Naive thymus-derived CD4-positive, alpha-beta T cell (primary cell): ENCODE measurements around the gene HMGB2. TPM values are rescaled to one million over a fixed set of nuclear protein-coding genes. Genes with fewer than 3 reads are reported as not detected.
A peak's percentile ranks its signal among the peaks of the same experiment; 100 is the strongest.

Experiments
- ATAC-seq: fragments of 150-1000 bp; cut with Tn5 transposase; 2 replicates; pipeline ENCODE4 v1.10.0; 2021; ENCODE audit warnings: mild to moderate bottlenecking, moderate library complexity
- CTCF ChIA-PET: fragments of 350-600 bp; sonication (Branson Sonifier 250); formaldehyde crosslinking; loops from one replicate; lab custom pipeline; 2021; ENCODE audit warnings: antibody characterized with exemption; lab: Charles Lee
- POLR2A ChIA-PET: fragments of 350-600 bp; sonication (Branson Sonifier 250); formaldehyde crosslinking; loops from one replicate; lab custom pipeline; 2021; ENCODE audit warnings: antibody characterized with exemption, inconsistent platforms; lab: Charles Lee
- DNase-seq, 9 donors: peaks; one replicate each; pipeline versions ENCODE4 v3.0.0 to v3.0.0-alpha.2; 2020 to 2022; ENCODE audit warnings: mixed read lengths in 1 of 9
- H3K27ac ChIP-seq: one replicate; pipeline ENCODE4 v1.7.0; 2013; ENCODE audit warnings: mild to moderate bottlenecking, low read depth, low read length, moderate library complexity
- H3K27me3 ChIP-seq, 2 donors: one replicate each; pipeline ENCODE4 v1.7.0; 2013; ENCODE audit warnings: low read length in 2 of 2, mild to moderate bottlenecking in 2 of 2, moderate library complexity in 2 of 2; ENCODE audit not compliant: control insufficient read depth in 2 of 2, insufficient read depth in 2 of 2
- H3K36me3 ChIP-seq, 3 experiments: 1 replicate in 2 of 3; 2 replicates in 1 of 3; pipeline ENCODE4 v1.7.0; 2013; ENCODE audit warnings: low read length in 3 of 3, mild to moderate bottlenecking in 3 of 3, moderate library complexity in 1 of 3; ENCODE audit not compliant: insufficient read depth in 3 of 3, control insufficient read depth in 2 of 3
- H3K4me1 ChIP-seq, 2 donors: one replicate each; pipeline ENCODE4 v1.7.0; 2013; ENCODE audit warnings: low read length in 2 of 2, mild to moderate bottlenecking in 2 of 2, moderate library complexity in 1 of 2; ENCODE audit not compliant: control insufficient read depth in 2 of 2, insufficient read depth in 2 of 2
- H3K4me3 ChIP-seq: 2 replicates; pipeline ENCODE4 v1.7.0; 2013; ENCODE audit warnings: mild to moderate bottlenecking, low read length
- H3K9me3 ChIP-seq, 3 experiments: 1 replicate in 2 of 3; 2 replicates in 1 of 3; pipeline ENCODE4 v1.7.0; 2013; ENCODE audit warnings: low read length in 3 of 3; ENCODE audit not compliant: control insufficient read depth in 2 of 3
- H3K27ac Mint-ChIP-seq, 9 donors: one replicate each; pipeline ENCODE4 v1.8.0; 2020 to 2022; ENCODE audit warnings: mixed read lengths in 9 of 9, mild to moderate bottlenecking in 8 of 9, moderate library complexity in 5 of 9, inconsistent platforms in 2 of 9
- H3K27me3 Mint-ChIP-seq, 5 donors: one replicate each; pipeline ENCODE4 v1.8.0; 2021 to 2022; ENCODE audit warnings: mixed read lengths in 5 of 5, mild to moderate bottlenecking in 1 of 5
- H3K36me3 Mint-ChIP-seq, 5 donors: one replicate each; pipeline ENCODE4 v1.8.0; 2020 to 2022; ENCODE audit warnings: mixed read lengths in 5 of 5, mild to moderate bottlenecking in 3 of 5, inconsistent platforms in 1 of 5
- H3K4me1 Mint-ChIP-seq, 7 donors: one replicate each; pipeline ENCODE4 v1.8.0; 2020 to 2022; ENCODE audit warnings: mixed read lengths in 7 of 7, mild to moderate bottlenecking in 3 of 7, inconsistent platforms in 1 of 7
- H3K4me3 Mint-ChIP-seq, 10 donors: one replicate each; pipeline ENCODE4 v1.8.0; 2020 to 2022; ENCODE audit warnings: mild to moderate bottlenecking in 10 of 10, mixed read lengths in 10 of 10, moderate library complexity in 6 of 10, inconsistent platforms in 2 of 10
- H3K9me3 Mint-ChIP-seq, 11 donors: one replicate each; pipeline ENCODE4 v1.8.0; 2020 to 2022; ENCODE audit warnings: mixed read lengths in 11 of 11, mild to moderate bottlenecking in 4 of 11, inconsistent platforms in 1 of 11, moderate library complexity in 1 of 11
- intact Hi-C, 2 donors: fragments of 100-400 bp; cut with micrococcal nuclease; formaldehyde crosslinking; loops; one replicate each; pipeline ENCODE4 v1.15.1; 2023
- polyA plus RNA-seq, 2 donors: library from polyadenylated mRNA; unstranded; fragments of 300-500 nt; fragmentation: Illumina TruSeq; gene quantifications; one replicate each; pipeline ENCODE4 v1.2.3, GENCODE V29; 2021
- total RNA-seq, 6 experiments: library from RNA in 5 of 6; stranded (reverse) in 5 of 6; gene quantifications; 1 replicate in 5 of 6; 2 replicates in 1 of 6; pipeline ENCODE4 v1.2.3 and lab custom pipeline; 2021 to 2026

HMGB2 gene
- total and polyA plus RNA-seq, 7 experiments from 2014 or later, result 89.3 to 542 (median 143) TPM

DNA sequence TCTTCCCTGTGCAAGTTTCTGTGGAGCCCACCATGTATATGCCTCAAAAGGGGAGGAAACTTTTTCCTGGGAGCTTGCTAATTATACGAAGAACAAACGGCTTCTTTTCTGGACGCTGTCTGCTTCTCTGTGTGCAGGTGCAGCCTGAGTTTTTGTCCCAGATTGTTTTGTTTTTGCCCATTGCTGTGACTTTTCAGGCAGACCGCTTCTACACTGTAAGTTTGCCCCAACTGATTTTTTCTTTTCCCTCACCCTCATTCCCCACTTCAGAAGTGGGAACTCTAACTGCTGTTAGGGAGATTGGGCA is 51.9 kb downstream of the HMGB2 start:
- H3K27ac Mint-ChIP-seq, result no peak overlapping the region
- no peak for ATAC-seq
- H3K9me3 ChIP-seq, result peaks cover 0 to 17% (median 0%) of the 10 kb centered on the region in 3 experiments
- no peak overlapping the region for H3K4me3 ChIP-seq
- no peaks in the 10 kb centered on the region for H3K27me3 ChIP-seq
- peaks cover 0 to 12% (median 0%) of the 10 kb centered on the region in 7 donors for H3K4me1 Mint-ChIP-seq
- intact Hi-C loops, result no loop called here
- H3K27ac ChIP-seq, result no peak overlapping the region
- H3K9me3 Mint-ChIP-seq, result peaks cover 0 to 69% (median 14%) of the 10 kb centered on the region in 11 donors
- peaks cover 0 to 5% (median 0%) of the 10 kb centered on the region in 3 experiments for H3K36me3 ChIP-seq
- DNase-seq, result no peak
- ChIA-PET POLR2A (no interaction called here), CTCF (interaction anchor here (0.7 kb wide), 1 partner anchor 20 kb away, joined by 3 read pairs; no protein-coding TSS in a partner anchor)
- H3K4me1 ChIP-seq, result no peaks in the 10 kb centered on the region
- peaks cover 2 to 72% (median 63%) of the 10 kb centered on the region in 5 donors for H3K36me3 Mint-ChIP-seq
- H3K27me3 Mint-ChIP-seq, result no peaks in the 10 kb centered on the region
- H3K4me3 Mint-ChIP-seq, result no peak overlapping the region

DNA sequence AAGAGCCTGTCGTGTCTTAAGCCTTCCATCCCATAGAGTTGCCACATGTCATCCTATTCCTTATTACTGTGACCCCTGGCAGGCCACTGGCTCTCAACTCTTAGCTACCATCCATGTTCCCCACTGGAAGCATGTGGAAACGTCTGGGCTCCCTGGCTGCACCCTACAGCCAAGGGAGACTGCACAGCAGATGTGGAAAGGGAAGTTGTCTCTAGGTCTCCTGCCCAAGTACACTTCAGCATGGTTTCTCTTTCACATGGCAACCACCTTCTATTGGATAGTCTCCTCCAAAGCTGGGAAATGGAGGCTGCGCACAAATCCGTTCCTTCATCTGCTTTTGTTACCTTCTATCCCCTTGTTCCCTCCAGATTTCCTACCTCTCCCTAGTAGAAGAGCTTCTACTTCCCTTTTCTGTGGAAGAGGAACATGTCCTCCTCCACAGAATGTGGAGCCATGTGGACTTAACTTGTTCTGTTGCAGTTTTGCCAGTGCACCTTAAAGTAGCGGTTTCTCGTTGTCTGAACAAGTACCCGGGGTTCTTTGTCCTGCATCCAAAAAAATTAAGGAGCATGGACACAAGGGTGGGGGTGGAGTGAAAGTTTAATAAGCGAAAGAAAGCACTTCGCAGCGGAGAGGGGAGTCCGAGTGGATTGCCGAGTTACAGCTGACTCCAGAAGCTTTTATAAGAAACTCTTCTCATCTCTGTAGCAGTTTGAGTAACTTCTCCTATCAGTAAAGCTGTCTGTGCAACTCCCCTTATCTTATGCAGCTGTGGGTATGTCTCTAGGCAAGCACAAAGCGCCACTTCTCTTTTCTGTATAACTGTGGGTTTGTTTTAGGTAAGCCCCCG is 52.5 kb downstream of the HMGB2 start:
- ATAC-seq (peak; percentile 48), DNase-seq (no peak)
- H3K4me1 ChIP-seq, result no peaks in the 10 kb centered on the region
- no peaks in the 10 kb centered on the region for H3K27me3 ChIP-seq
- H3K9me3 ChIP-seq, result peaks cover 0 to 15% (median 0%) of the 10 kb centered on the region in 3 experiments
- H3K9me3 Mint-ChIP-seq, result peaks cover 0 to 63% (median 11%) of the 10 kb centered on the region in 11 donors
- no peak overlapping the region for H3K4me3 ChIP-seq
- H3K4me1 Mint-ChIP-seq, result peaks cover 0 to 12% (median 0%) of the 10 kb centered on the region in 7 donors
- H3K36me3 ChIP-seq, result peaks cover 0 to 5% (median 0%) of the 10 kb centered on the region in 3 experiments
- ChIA-PET POLR2A (interaction anchor here (0.6 kb wide), 1 partner anchor 268 kb away, joined by 3 read pairs; no protein-coding TSS in a partner anchor), CTCF (interaction anchor here (0.7 kb wide), 1 partner anchor 20 kb away, joined by 3 read pairs; no protein-coding TSS in a partner anchor)
- H3K27ac ChIP-seq, result no peak overlapping the region
- H3K36me3 Mint-ChIP-seq, result peaks cover 2 to 72% (median 63%) of the 10 kb centered on the region in 5 donors
- no peak overlapping the region for H3K27ac Mint-ChIP-seq
- intact Hi-C loops, result no loop called here
- H3K27me3 Mint-ChIP-seq, result no peaks in the 10 kb centered on the region
- H3K4me3 Mint-ChIP-seq, result no peak overlapping the region

Other genes with a start within 250 kb of the HMGB2 start
- 10 to 100 TPM; 10.2 to 24.1 (median 21.2) TPM for gene GALNT7, start 165.5 kb downstream of the HMGB2 start, total RNA-seq
- 1 to 10 TPM; 8.3 to 9.4 TPM for gene GALNT7, start 165.5 kb downstream of the HMGB2 start, polyA plus RNA-seq
- gene SAP30, start 36.6 kb upstream of the HMGB2 start, total RNA-seq, result 10 to 100 TPM in 1 of 5 experiments, 1 to 10 TPM in 3, under 1 TPM in 1; 0.48 to 27.4 (median 1.1) TPM
- 1 to 10 TPM in 1 of 2 donors, under 1 TPM in 1; 0.89 to 2.6 TPM for gene SAP30, start 36.6 kb upstream of the HMGB2 start, polyA plus RNA-seq
- gene SCRG1, start 64.8 kb upstream of the HMGB2 start, total RNA-seq, result not detected
- not detected for gene SCRG1, start 64.8 kb upstream of the HMGB2 start, polyA plus RNA-seq
- not detected for gene HAND2, start 195.9 kb upstream of the HMGB2 start, total RNA-seq
- not detected for gene HAND2, start 195.9 kb upstream of the HMGB2 start, polyA plus RNA-seq